Keratinocyte (primary cell): ENCODE data around the gene SRGAP3.

Source experiments
- CTCF ChIP-seq, 3 experiments: IDR thresholded peaks in 1 of 3; conservative IDR thresholded peaks in 1 of 3; optimal IDR thresholded peaks in 1 of 3; 2 replicates in 2 of 3; 3 replicates in 1 of 3; pipeline versions ENCODE3 to v1.5.1; 2011; ENCODE audit warnings: low read length in 3 of 3, mild to moderate bottlenecking in 3 of 3, moderate library complexity in 2 of 3, control low read depth in 1 of 3, inconsistent platforms in 1 of 3; ENCODE audit not compliant: insufficient read depth in 2 of 3; ENCODE audit errors: extremely low read depth in 1 of 3
- EZH2 ChIP-seq: IDR thresholded peaks from one replicate; pipeline ENCODE4 v1.6.1; 2012; ENCODE audit warnings: inconsistent platforms, mild to moderate bottlenecking, low read length, moderate library complexity

DNA sequence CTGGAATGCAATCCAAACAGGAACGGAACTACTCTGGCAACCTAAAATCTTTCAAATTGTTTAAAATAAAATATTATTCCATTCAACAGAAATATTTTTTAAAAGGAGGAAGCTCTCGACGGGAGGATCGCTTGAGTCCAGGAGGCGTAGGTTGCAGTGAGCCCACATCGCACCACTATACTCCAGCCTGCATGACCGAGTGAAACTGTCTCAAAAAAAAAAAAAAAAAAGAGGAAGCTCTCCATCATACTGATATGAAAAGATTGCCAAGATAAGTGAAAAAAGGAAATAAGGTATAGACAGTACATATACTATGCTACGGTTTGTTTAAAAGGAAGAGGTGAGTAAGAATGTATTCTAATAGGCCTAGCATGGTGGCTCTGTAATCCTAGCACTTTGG, 289.8 kb downstream of the SRGAP3 start:
- no peak for TF ChIP-seq CTCF (optimal IDR thresholded peaks at IDR 0.05 in 1 of 3, IDR thresholded peaks at IDR 0.05 in 1 of 3, conservative IDR thresholded peaks at IDR 0.05 in 1 of 3; ENCODE audit: extremely low read depth in 1 of 3, insufficient read depth in 2 of 3, low read length in 3 of 3)
- TF ChIP-seq EZH2: no peak
